ENCODE measurements around the gene FSTL4.

DNA sequence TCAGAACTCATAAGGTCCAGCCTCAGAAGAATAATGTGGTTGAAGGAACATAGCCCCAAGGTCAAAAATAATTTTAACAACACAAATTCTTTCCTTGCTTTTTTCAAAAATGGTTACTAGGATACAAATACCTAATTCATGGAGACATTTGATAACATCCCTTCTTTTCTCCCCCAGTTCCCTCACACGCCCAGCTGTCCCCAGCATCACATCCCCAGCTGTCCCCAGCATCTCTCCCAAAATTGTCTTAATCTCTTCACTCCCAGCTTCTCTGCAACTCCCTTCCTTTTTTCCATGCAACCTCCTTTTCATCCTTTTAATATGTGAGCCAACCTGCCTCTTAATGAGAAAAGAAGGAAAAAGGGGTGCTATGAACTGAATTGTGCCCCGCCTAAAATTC is 77.8 kb downstream of the FSTL4 start:
- TF ChIP-seq POLR2A (IDR thresholded peaks at IDR 0.05; ENCODE audit: low read depth, low read length): no peak
- TF ChIP-seq, protein P1, sequence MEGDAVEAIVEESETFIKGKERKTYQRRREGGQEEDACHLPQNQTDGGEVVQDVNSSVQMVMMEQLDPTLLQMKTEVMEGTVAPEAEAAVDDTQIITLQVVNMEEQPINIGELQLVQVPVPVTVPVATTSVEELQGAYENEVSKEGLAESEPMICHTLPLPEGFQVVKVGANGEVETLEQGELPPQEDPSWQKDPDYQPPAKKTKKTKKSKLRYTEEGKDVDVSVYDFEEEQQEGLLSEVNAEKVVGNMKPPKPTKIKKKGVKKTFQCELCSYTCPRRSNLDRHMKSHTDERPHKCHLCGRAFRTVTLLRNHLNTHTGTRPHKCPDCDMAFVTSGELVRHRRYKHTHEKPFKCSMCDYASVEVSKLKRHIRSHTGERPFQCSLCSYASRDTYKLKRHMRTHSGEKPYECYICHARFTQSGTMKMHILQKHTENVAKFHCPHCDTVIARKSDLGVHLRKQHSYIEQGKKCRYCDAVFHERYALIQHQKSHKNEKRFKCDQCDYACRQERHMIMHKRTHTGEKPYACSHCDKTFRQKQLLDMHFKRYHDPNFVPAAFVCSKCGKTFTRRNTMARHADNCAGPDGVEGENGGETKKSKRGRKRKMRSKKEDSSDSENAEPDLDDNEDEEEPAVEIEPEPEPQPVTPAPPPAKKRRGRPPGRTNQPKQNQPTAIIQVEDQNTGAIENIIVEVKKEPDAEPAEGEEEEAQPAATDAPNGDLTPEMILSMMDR (conservative IDR thresholded peaks at IDR 0.05; ENCODE audit: low read depth, low read length): no peak
- TF ChIP-seq RAD21 (IDR thresholded peaks at IDR 0.05; ENCODE audit: low read length): no peak
- no peak for TF ChIP-seq NFE2L2 (IDR thresholded peaks at IDR 0.05; ENCODE audit: low read depth, low read length)

Data from IMR-90 (cell line).